ENCODE results near the gene PLAC1.
A peak's percentile ranks its signal among the peaks of the same experiment; 100 is the strongest.

The PLAC1 gene

GRCh38 chrX:134548257-134549201 is 109.7 kb downstream of the PLAC1 start:
- Histone ChIP-seq H4K20me1 (ENCODE audit: insufficient read depth) (no peaks in the 10 kb centered on the region), H3K9ac (peak overlapping the region; percentile 95), H2AFZ (ENCODE audit: low read depth) (peak overlapping the region; percentile 72), H3K79me2 (ENCODE audit: insufficient read depth, low read depth) (peaks cover 12% of the 10 kb centered on the region; the same call in 1 of the 2 replicates), H3K27ac (peak overlapping the region; percentile 96), H3K27me3 (ENCODE audit: insufficient read depth, low read depth) (no peaks in the 10 kb centered on the region), H3K4me2 (peak overlapping the region; percentile 88), H3K4me3 (IDR thresholded peaks at IDR 0.05; ENCODE audit: insufficient read depth, low read depth, low read length) (no peak overlapping the region), H3K36me3 (ENCODE audit: insufficient read depth) (no peaks in the 10 kb centered on the region), H3K4me1 (ENCODE audit: low read depth, poor library complexity, severe bottlenecking) (peaks cover 11% of the 10 kb centered on the region)
- no peak for TF ChIP-seq CTCF (conservative IDR thresholded peaks at IDR 0.05; ENCODE audit: low read depth, low read length)

GRCh38 chrX:134547047-134547679 is 111.1 kb downstream of the PLAC1 start:
- no peak overlapping the region for H2AFZ ChIP-seq (ENCODE audit: low read depth)
- no peaks in the 10 kb centered on the region for H3K27me3 ChIP-seq (ENCODE audit: insufficient read depth, low read depth)
- no peaks in the 10 kb centered on the region for H4K20me1 ChIP-seq (ENCODE audit: insufficient read depth)
- H3K36me3 ChIP-seq (ENCODE audit: insufficient read depth): no peaks in the 10 kb centered on the region
- no peak for TF ChIP-seq CTCF (conservative IDR thresholded peaks at IDR 0.05; ENCODE audit: low read depth, low read length)
- H3K9ac ChIP-seq: no peak overlapping the region
- peaks cover 12% of the 10 kb centered on the region; the same call in 1 of the 2 replicates for H3K79me2 ChIP-seq (ENCODE audit: insufficient read depth, low read depth)
- H3K4me2 ChIP-seq: peak overlapping the region; percentile 88
- no peak overlapping the region for H3K27ac ChIP-seq
- peaks cover 19% of the 10 kb centered on the region for H3K4me1 ChIP-seq (ENCODE audit: low read depth, poor library complexity, severe bottlenecking)
- H3K4me3 ChIP-seq (IDR thresholded peaks at IDR 0.05; ENCODE audit: insufficient read depth, low read depth, low read length): no peak overlapping the region

- Histone ChIP-seq H3K36me3 (ENCODE audit: insufficient read depth) (no peaks in the 10 kb centered on the region), H3K27ac (no peak overlapping the region), H3K27me3 (ENCODE audit: insufficient read depth, low read depth) (no peaks in the 10 kb centered on the region), H3K4me2 (no peak overlapping the region), H3K79me2 (ENCODE audit: insufficient read depth, low read depth) (peaks cover 12% of the 10 kb centered on the region; the same call in 1 of the 2 replicates), H2AFZ (ENCODE audit: low read depth) (no peak overlapping the region), H3K4me3 (IDR thresholded peaks at IDR 0.05; ENCODE audit: insufficient read depth, low read depth, low read length) (no peak overlapping the region), H3K4me1 (ENCODE audit: low read depth, poor library complexity, severe bottlenecking) (peaks cover 19% of the 10 kb centered on the region), H3K9ac (no peak overlapping the region), H4K20me1 (ENCODE audit: insufficient read depth) (no peaks in the 10 kb centered on the region)
- no peak for TF ChIP-seq CTCF (conservative IDR thresholded peaks at IDR 0.05; ENCODE audit: low read depth, low read length)
These were observed 112.1 kb downstream of the PLAC1 start for GRCh38 chrX:134546187-134546586.

- peaks cover 19% of the 10 kb centered on the region for H3K4me1 ChIP-seq (ENCODE audit: low read depth, poor library complexity, severe bottlenecking)
- no peak overlapping the region for H2AFZ ChIP-seq (ENCODE audit: low read depth)
- H3K36me3 ChIP-seq (ENCODE audit: insufficient read depth): no peaks in the 10 kb centered on the region
- no peak overlapping the region for H3K4me3 ChIP-seq (IDR thresholded peaks at IDR 0.05; ENCODE audit: insufficient read depth, low read depth, low read length)
- H3K79me2 ChIP-seq (ENCODE audit: insufficient read depth, low read depth): peaks cover 12% of the 10 kb centered on the region; the same call in 1 of the 2 replicates
- H4K20me1 ChIP-seq (ENCODE audit: insufficient read depth): no peaks in the 10 kb centered on the region
- no peak overlapping the region for H3K27ac ChIP-seq
- TF ChIP-seq CTCF (conservative IDR thresholded peaks at IDR 0.05; ENCODE audit: low read depth, low read length): no peak
- no peak overlapping the region for H3K4me2 ChIP-seq
- no peak overlapping the region for H3K9ac ChIP-seq
- H3K27me3 ChIP-seq (ENCODE audit: insufficient read depth, low read depth): no peaks in the 10 kb centered on the region
These were observed 112.8 kb downstream of the PLAC1 start for GRCh38 chrX:134545510-134545909.
